ENCODE measurements around the gene ACKR4.

- TF ChIP-seq POLR2A (IDR thresholded peaks at IDR 0.05; ENCODE audit: low read length), result no peak
- TF ChIP-seq GATA1 (IDR thresholded peaks at IDR 0.05; ENCODE audit: low read depth, low read length), result no peak
These were observed 43.2 kb upstream of the ACKR4 start for GRCh38 chr3:132553826-132554225.
